Activated naive CD4-positive, alpha-beta T cell treated with anti-CD3 and anti-CD28 coated beads, Interleukin-2, amount 50 U/mL, for 72 hours (primary cell): ENCODE data around the gene CELF3. TPM values are rescaled to one million over a fixed set of nuclear protein-coding genes. Genes with fewer than 3 reads are reported as not detected.
A peak's percentile ranks its signal among the peaks of the same experiment; 100 is the strongest.
"Not testable (repeated sequence)": the region's sequence is repeated elsewhere in the genome, so short reads cannot be mapped to it uniquely, and the experiment has no call there.

Source experiments
- ATAC-seq, 2 donors: fragments of 150-1000 bp; cut with Tn5 transposase; 2 replicates each; pipeline ENCODE4 v1.10.0; 2021; ENCODE audit warnings: mild to moderate bottlenecking in 2 of 2, moderate library complexity in 2 of 2
- DNase-seq, 2 donors: peaks; one replicate each; pipeline ENCODE4 v3.0.0; 2021 to 2022; ENCODE audit warnings: low spot score in 2 of 2
- H3K27ac Mint-ChIP-seq, 2 donors: one replicate each; pipeline ENCODE4 v1.8.0; 2022; ENCODE audit warnings: mild to moderate bottlenecking in 2 of 2, mixed read lengths in 2 of 2
- H3K36me3 Mint-ChIP-seq, 2 donors: one replicate each; pipeline ENCODE4 v1.8.0; 2022; ENCODE audit warnings: mixed read lengths in 2 of 2
- H3K9me3 Mint-ChIP-seq, 2 donors: one replicate each; pipeline ENCODE4 v1.8.0; 2022; ENCODE audit warnings: mixed read lengths in 2 of 2
- total RNA-seq, 2 donors: library from RNA; stranded (reverse); gene quantifications; one replicate each; pipeline ENCODE4 v1.2.3, GENCODE V29; 2022

The CELF3 gene
- total RNA-seq, 2 donors from 2014 or later: not detected

- not testable (repeated sequence) for H3K27ac Mint-ChIP-seq, DNase-seq, H3K36me3 Mint-ChIP-seq, ATAC-seq, H3K9me3 Mint-ChIP-seq
These were observed 33.7 kb downstream of the CELF3 start for GRCh38 chr1:151682901-151683300.

DNA sequence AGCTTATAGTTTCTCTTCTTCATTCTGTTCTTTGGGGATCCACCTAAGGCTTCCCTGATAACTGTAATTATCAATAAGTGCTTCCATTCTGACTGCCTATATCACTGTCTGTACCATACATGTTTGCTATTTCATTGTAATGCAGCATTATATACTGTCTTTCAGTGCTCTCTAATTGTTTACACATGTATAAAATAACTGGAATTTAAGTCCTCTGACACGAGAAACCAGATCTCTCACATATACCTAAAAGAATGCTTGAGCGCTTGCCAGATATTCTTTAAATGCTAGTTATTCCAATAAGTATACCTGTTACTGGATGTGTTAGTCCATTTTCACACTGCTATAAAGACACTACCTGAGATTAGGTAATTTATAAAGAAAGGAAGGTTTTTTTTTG lies 34.7 kb downstream of the CELF3 start:
- DNase-seq (no peak), ATAC-seq (no peak)
- no peaks in the 10 kb centered on the region for H3K9me3 Mint-ChIP-seq
- peak overlapping the region; percentile 1 for H3K27ac Mint-ChIP-seq
- H3K36me3 Mint-ChIP-seq: no peaks in the 10 kb centered on the region

GRCh38 chr1:151680826-151681225 lies 35.8 kb downstream of the CELF3 start:
- Mint-ChIP-seq H3K27ac (no peak overlapping the region), H3K36me3 (no peaks in the 10 kb centered on the region), H3K9me3 (no peaks in the 10 kb centered on the region)
- no peak for DNase-seq
- no peak for ATAC-seq

- Mint-ChIP-seq H3K9me3 (no peaks in the 10 kb centered on the region), H3K27ac (peak overlapping the region in 1 of 2 donors; percentile 29), H3K36me3 (no peaks in the 10 kb centered on the region)
- DNase-seq: no peak
- no peak for ATAC-seq
These were observed 36.2 kb downstream of the CELF3 start for GRCh38 chr1:151680391-151680790.

GRCh38 chr1:151673407-151673806 lies 43.2 kb downstream of the CELF3 start:
- H3K9me3 Mint-ChIP-seq: no peaks in the 10 kb centered on the region
- H3K27ac Mint-ChIP-seq: no peak overlapping the region
- DNase-seq (no peak), ATAC-seq (no peak)
- H3K36me3 Mint-ChIP-seq: peaks cover 13% of the 10 kb centered on the region in 2 donors

- H3K27ac Mint-ChIP-seq, ATAC-seq, DNase-seq, H3K9me3 Mint-ChIP-seq: not testable (repeated sequence)
- H3K36me3 Mint-ChIP-seq: peaks cover 13 to 16% of the 10 kb centered on the region in 2 donors
These were observed 46.4 kb downstream of the CELF3 start for GRCh38 chr1:151670036-151670675.

- Mint-ChIP-seq H3K9me3 (no peaks in the 10 kb centered on the region), H3K36me3 (peaks cover 13 to 16% of the 10 kb centered on the region in 2 donors), H3K27ac (no peak overlapping the region)
- no peak for ATAC-seq
- DNase-seq: no peak
These were observed 48.5 kb downstream of the CELF3 start for GRCh38 chr1:151668090-151668489.

DNA sequence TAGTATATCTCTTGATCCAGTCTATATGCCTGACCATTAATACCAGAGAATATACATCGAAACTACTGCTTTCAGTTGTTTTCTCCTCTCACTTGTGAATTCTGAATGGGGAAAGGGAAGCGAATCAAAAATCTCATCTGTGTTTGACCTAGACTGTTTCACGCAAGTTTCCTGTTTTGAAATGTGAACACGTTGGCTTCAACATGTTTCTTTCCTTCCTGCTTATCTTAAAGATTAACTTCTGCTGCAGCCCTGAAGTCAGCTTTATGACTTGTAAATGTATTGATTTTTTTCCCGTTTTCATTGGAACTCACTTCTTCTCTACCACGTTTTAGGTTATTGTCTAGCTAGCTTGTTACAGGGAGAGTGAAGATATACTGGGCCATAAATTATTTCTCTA lies 54.9 kb downstream of the CELF3 start:
- Mint-ChIP-seq H3K27ac (no peak overlapping the region), H3K36me3 (peaks cover 0 to 4% of the 10 kb centered on the region in 2 donors), H3K9me3 (no peaks in the 10 kb centered on the region)
- DNase-seq (no peak), ATAC-seq (no peak)

DNA sequence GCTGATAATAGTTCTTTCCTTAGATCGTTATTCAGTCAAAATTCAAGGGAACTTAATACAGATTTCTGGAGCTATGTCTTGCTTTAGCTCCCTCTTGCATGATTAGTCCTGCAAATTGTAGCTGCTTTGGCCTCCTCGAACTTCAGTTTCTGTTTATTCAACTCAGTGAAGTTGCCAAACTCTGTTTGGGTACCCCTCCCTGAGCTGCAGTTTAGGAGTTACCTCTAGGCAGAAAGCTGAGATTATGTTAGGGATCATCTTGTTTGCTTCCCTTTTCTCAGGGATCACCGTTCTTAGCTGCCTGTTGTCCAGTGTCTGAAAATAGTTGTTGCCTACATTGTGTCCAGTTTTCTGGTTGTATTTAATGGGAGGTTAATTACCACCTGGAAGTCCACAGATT lies 61.2 kb downstream of the CELF3 start:
- Mint-ChIP-seq H3K27ac (peak overlapping the region in 1 of 2 donors; percentile 55), H3K9me3 (no peaks in the 10 kb centered on the region)
- ATAC-seq: no peak

GRCh38 chr1:151653397-151653796 lies 63.2 kb downstream of the CELF3 start:
- DNase-seq (no peak), ATAC-seq (no peak)
- Mint-ChIP-seq H3K9me3 (no peaks in the 10 kb centered on the region), H3K36me3 (peaks cover 0 to 12% of the 10 kb centered on the region in 2 donors), H3K27ac (peak overlapping the region in 1 of 2 donors; percentile 49)

More for the DNA sequence above, 61.2 kb downstream of the CELF3 start:
- DNase-seq: no peak
- H3K36me3 Mint-ChIP-seq: peaks cover 0 to 12% of the 10 kb centered on the region in 2 donors

Other genes with a start within 250 kb of the CELF3 start
- 1 to 10 TPM; 2.6 to 3.2 TPM for gene CGN, start 205.4 kb downstream of the CELF3 start, total RNA-seq
- gene TUFT1, start 176.5 kb downstream of the CELF3 start, total RNA-seq: 1 to 10 TPM; 5.1 to 5.6 TPM
- 10 to 100 TPM; 24.3 to 34.4 TPM for gene SNX27, start 104.8 kb downstream of the CELF3 start, total RNA-seq
- not detected for gene RIIAD1, start 4.7 kb upstream of the CELF3 start, total RNA-seq
- 100 to 1,000 TPM; 114 to 143 TPM for gene MRPL9, start 46.7 kb upstream of the CELF3 start, total RNA-seq
- 10 to 100 TPM; 25.1 to 30.7 TPM for gene TDRKH, start 73.7 kb upstream of the CELF3 start, total RNA-seq
- under 1 TPM in 1 of 2 donors, not detected in 1; 0.72 TPM for gene LINGO4, start 88.6 kb upstream of the CELF3 start, total RNA-seq
- gene RORC, start 115.0 kb upstream of the CELF3 start, total RNA-seq: 10 to 100 TPM in 1 of 2 donors, 1 to 10 TPM in 1; 1.4 to 11.3 TPM
- 1 to 10 TPM; 1.6 to 2.3 TPM for gene C2CD4D, start 123.0 kb upstream of the CELF3 start, total RNA-seq
- gene THEM5, start 136.9 kb upstream of the CELF3 start, total RNA-seq: not detected
- 10 to 100 TPM; 20.4 to 27.4 TPM for gene THEM4, start 192.7 kb upstream of the CELF3 start, total RNA-seq